ENCODE measurements around the gene LMNA.

The LMNA gene

GRCh38 chr1:156146769-156147405 lies 32.4 kb downstream of the LMNA start:
- Histone ChIP-seq H4K20me1 (ENCODE audit: insufficient read depth, low read length, poor library complexity, severe bottlenecking) (no peaks in the 10 kb centered on the region), H3K4me2 (ENCODE audit: low read depth, low read length, poor library complexity, severe bottlenecking) (peak overlapping the region; percentile 54), H3K36me3 (ENCODE audit: insufficient read depth, low read length) (no peaks in the 10 kb centered on the region), H3K9me3 (ENCODE audit: insufficient read depth, low read depth, low read length) (no peaks in the 10 kb centered on the region), H3K4me3 (ENCODE audit: low read length, poor library complexity, severe bottlenecking) (peak overlapping the region; percentile 16), H2AFZ (ENCODE audit: low read length) (peak overlapping the region; percentile 78), H3K9ac (ENCODE audit: low read depth, low read length, poor library complexity, severe bottlenecking) (peak overlapping the region; percentile 24), H3K4me1 (ENCODE audit: insufficient read depth, low read length, poor library complexity, severe bottlenecking) (peaks cover 25% of the 10 kb centered on the region), H3K27me3 (ENCODE audit: insufficient read depth, low read length, poor library complexity, severe bottlenecking) (no peaks in the 10 kb centered on the region), H3K9me2 (replicated peaks; ENCODE audit: low read depth, low read length) (no peaks in the 10 kb centered on the region), H3F3A (ENCODE audit: low read depth) (no peaks in the 10 kb centered on the region), H3K79me2 (ENCODE audit: insufficient read depth, low read length) (no peaks in the 10 kb centered on the region)
- TF ChIP-seq EZH2phosphoT487 (IDR thresholded peaks at IDR 0.05; ENCODE audit: borderline replicate concordance) = no peak
- TF ChIP-seq, protein P1, sequence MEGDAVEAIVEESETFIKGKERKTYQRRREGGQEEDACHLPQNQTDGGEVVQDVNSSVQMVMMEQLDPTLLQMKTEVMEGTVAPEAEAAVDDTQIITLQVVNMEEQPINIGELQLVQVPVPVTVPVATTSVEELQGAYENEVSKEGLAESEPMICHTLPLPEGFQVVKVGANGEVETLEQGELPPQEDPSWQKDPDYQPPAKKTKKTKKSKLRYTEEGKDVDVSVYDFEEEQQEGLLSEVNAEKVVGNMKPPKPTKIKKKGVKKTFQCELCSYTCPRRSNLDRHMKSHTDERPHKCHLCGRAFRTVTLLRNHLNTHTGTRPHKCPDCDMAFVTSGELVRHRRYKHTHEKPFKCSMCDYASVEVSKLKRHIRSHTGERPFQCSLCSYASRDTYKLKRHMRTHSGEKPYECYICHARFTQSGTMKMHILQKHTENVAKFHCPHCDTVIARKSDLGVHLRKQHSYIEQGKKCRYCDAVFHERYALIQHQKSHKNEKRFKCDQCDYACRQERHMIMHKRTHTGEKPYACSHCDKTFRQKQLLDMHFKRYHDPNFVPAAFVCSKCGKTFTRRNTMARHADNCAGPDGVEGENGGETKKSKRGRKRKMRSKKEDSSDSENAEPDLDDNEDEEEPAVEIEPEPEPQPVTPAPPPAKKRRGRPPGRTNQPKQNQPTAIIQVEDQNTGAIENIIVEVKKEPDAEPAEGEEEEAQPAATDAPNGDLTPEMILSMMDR (conservative IDR thresholded peaks at IDR 0.05; ENCODE audit: low read length) = no peak

DNA sequence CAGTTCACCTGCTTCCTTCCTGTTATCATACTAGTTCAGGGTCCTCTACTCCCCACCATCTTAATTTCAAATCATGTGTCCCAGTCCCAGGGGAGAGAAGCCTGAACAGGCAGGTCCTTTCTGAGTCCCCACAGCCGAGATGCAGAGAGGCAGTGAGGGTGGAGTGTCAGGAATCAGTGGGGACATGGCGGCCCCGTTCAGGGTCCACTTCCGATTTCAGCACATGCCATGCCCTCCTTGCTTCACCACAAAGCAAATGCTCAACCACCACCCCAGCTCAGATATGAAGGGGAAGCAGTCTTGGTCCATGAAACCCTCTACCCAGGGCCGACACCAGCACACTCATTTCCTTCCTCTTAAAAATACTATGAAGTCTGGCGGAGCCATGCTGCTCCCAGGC lies 33.7 kb downstream of the LMNA start:
- Histone ChIP-seq H3K4me1 (ENCODE audit: insufficient read depth, low read length, poor library complexity, severe bottlenecking) (peaks cover 25% of the 10 kb centered on the region), H3K4me2 (ENCODE audit: low read depth, low read length, poor library complexity, severe bottlenecking) (peak overlapping the region; percentile 7), H3K9me2 (replicated peaks; ENCODE audit: low read depth, low read length) (no peaks in the 10 kb centered on the region), H3F3A (ENCODE audit: low read depth) (no peaks in the 10 kb centered on the region), H3K9me3 (ENCODE audit: insufficient read depth, low read depth, low read length) (no peaks in the 10 kb centered on the region), H4K20me1 (ENCODE audit: insufficient read depth, low read length, poor library complexity, severe bottlenecking) (no peaks in the 10 kb centered on the region), H2AFZ (ENCODE audit: low read length) (peak overlapping the region; percentile 70), H3K27me3 (ENCODE audit: insufficient read depth, low read length, poor library complexity, severe bottlenecking) (no peaks in the 10 kb centered on the region), H3K79me2 (ENCODE audit: insufficient read depth, low read length) (no peaks in the 10 kb centered on the region), H3K36me3 (ENCODE audit: insufficient read depth, low read length) (no peaks in the 10 kb centered on the region), H3K9ac (ENCODE audit: low read depth, low read length, poor library complexity, severe bottlenecking) (peak overlapping the region; percentile 27), H3K4me3 (ENCODE audit: low read length, poor library complexity, severe bottlenecking) (no peak overlapping the region)
- TF ChIP-seq EZH2phosphoT487 (IDR thresholded peaks at IDR 0.05; ENCODE audit: borderline replicate concordance) = no peak
- TF ChIP-seq, protein P1 (conservative IDR thresholded peaks at IDR 0.05; ENCODE audit: low read length) = no peak

GRCh38 chr1:156149374-156150332 lies 35.1 kb downstream of the LMNA start:
- H3K79me2 ChIP-seq (ENCODE audit: insufficient read depth, low read length) = no peaks in the 10 kb centered on the region
- no peak for TF ChIP-seq EZH2phosphoT487 (IDR thresholded peaks at IDR 0.05; ENCODE audit: borderline replicate concordance)
- TF ChIP-seq, protein P1 (conservative IDR thresholded peaks at IDR 0.05; ENCODE audit: low read length) = no peak
- no peak overlapping the region for H2AFZ ChIP-seq (ENCODE audit: low read length)
- H3K9me3 ChIP-seq (ENCODE audit: insufficient read depth, low read depth, low read length) = no peaks in the 10 kb centered on the region
- no peaks in the 10 kb centered on the region for H3K27me3 ChIP-seq (ENCODE audit: insufficient read depth, low read length, poor library complexity, severe bottlenecking)
- peaks cover 28% of the 10 kb centered on the region for H3K4me1 ChIP-seq (ENCODE audit: insufficient read depth, low read length, poor library complexity, severe bottlenecking)
- no peak overlapping the region for H3K4me3 ChIP-seq (ENCODE audit: low read length, poor library complexity, severe bottlenecking)
- no peak overlapping the region for H3K9ac ChIP-seq (ENCODE audit: low read depth, low read length, poor library complexity, severe bottlenecking)
- no peaks in the 10 kb centered on the region for H3F3A ChIP-seq (ENCODE audit: low read depth)
- H3K4me2 ChIP-seq (ENCODE audit: low read depth, low read length, poor library complexity, severe bottlenecking) = no peak overlapping the region
- no peaks in the 10 kb centered on the region for H3K36me3 ChIP-seq (ENCODE audit: insufficient read depth, low read length)
- no peaks in the 10 kb centered on the region for H3K9me2 ChIP-seq (replicated peaks; ENCODE audit: low read depth, low read length)
- H4K20me1 ChIP-seq (ENCODE audit: insufficient read depth, low read length, poor library complexity, severe bottlenecking) = no peaks in the 10 kb centered on the region

Data from Loucy (cell line).